A549 treated with AZD9567 at 1 μM for 4 hours (cell line): Measurements from ENCODE around the gene IMPDH1. TPM values are rescaled to one million over a fixed set of nuclear protein-coding genes. Genes with fewer than 3 reads are reported as not detected.

Source experiments
- total RNA-seq: library from RNA; stranded (reverse); fragments of 200-300 nt; extraction: Qiagen RNA extraction; gene quantifications from 5 replicates; pipeline ENCODE4 v1.2.3, GENCODE V29; 2022; ENCODE audit not compliant: insufficient read depth

Gene IMPDH1
- 110 to 128 TPM (median 123 TPM) in 5 replicates for total RNA-seq

DNA sequence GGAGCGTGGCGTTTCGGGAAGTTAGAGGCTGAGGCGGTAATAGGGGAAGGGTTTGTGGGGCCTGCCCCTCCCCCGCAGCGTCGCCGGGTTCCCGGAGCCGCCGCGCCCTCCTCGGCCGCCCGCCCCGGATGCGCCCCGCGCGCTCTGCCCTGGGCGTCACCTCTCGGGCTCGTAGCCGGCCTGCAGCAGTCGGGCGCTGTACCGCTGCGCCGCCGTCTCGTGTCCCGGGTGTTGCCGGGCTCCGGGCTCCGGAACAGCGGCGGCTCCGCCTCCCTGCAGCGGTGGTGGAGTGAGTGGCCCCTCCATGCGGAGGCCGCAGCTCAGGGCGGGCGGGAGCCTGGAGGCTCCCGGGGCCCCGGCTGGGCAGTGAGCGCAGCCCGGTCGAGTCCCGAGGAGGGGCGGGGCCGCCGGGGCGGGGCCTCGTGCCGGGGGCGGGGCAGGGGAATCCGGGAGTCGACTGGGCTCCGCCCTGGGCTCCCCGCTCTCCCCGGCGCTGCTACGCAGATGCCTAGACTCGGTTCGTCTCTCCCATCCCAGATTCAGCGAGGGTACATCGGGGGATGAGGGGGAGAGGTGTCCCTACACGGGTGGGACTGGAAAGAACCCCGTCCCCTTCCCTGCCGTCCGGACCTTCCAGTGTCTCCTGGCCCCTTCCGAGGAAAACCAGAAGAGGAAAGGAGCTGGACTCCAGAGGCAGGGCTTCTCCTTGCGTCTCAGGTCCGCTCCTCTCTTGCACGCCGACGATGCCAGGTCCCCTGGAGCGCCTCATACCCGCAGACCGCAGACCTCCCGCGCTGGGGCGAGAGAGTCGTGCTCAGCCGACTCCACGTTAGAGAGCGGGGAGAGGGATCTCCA is at the start of gene IMPDH1:
TSS of gene IMPDH1 (minus strand) at position 387 of the 855 bp plus-strand sequence. CDS start at position 306, 81 bp downstream.

DNA sequence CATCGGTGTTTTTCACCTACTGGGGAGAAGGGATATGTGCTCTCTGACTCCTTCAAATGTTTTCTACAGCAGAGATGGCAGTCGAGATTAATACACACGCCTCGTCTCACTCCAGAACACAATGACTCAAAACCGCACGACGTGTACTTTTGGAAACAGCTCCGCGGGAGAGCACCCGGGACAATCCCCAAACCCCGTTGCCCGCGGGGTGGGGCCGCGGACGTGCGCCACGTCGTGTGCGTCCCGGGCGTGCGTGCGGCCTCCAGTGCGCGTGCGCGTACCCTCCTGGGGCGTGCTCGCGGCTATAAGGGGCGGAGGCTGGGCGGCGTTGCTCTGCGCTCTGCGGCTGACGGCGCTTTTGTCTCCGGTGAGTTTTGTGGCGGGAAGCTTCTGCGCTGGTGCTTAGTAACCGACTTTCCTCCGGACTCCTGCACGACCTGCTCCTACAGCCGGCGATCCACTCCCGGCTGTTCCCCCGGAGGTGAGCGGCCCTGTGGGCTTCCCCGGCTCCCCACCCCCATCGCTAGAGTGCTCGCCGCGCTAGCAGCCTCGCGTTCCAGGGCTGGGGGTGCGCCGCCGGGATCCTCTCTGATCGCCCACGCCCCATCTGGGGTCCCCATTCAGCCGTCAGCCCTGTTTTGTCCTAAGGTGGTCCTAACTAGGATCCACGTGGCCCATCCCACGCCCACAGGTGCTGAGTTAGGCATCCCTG is 45.9 kb upstream of the IMPDH1 start, which contains the start of gene HILPDA:
TSS of gene HILPDA (plus strand) at position 336 of the 712 bp plus-strand sequence. CDS start 1,391 bp downstream, outside the sequence.

DNA sequence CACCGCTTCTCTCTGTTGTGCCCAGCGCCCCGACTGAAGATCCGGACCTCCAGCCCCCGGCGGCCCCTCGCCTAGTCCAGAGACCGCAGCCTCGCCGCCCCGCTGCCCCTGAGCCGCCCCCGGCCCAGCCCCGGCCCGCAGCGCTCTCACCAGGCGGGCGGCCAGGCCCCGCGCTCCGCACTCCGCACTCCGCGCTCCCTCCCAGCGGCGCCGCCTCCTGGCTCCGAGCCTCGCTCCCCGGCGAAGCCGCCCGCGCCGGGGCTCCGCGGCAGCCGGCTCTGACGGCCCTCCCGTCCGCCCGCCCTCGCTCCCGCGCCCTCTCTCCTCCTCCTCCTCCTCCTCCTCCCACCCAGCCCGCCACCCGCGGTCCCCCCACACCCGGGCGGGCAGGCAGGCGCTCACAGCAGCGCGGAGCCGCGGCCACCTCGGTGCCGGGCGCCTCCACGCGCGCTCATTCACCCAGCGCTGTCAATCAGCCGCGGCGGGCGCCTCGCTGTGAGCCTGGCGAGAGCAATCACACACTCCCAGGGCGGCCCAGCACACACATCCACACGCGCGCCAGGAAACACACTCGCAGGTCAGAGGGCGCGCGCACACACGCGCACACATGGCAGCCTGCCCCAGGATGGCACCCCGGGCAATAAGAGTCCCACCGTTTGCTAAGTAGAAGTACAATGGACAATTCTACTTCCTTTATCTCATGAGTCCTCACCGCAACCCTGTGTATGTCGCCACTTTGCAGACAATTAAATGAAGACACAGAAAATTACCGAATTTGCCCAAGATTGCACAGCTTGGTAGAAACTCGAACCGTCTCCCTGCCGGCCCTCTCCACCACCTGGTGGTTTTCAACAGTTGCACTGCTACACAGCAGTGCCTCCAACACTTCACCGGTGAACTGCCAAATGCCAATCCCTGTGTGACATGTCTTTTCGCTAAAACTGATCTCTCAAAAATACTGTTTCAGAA is 48.1 kb downstream of the IMPDH1 start, which contains the start of gene PRRT4:
TSS of gene PRRT4 (minus strand) at position 280 of the 969 bp plus-strand sequence.

DNA sequence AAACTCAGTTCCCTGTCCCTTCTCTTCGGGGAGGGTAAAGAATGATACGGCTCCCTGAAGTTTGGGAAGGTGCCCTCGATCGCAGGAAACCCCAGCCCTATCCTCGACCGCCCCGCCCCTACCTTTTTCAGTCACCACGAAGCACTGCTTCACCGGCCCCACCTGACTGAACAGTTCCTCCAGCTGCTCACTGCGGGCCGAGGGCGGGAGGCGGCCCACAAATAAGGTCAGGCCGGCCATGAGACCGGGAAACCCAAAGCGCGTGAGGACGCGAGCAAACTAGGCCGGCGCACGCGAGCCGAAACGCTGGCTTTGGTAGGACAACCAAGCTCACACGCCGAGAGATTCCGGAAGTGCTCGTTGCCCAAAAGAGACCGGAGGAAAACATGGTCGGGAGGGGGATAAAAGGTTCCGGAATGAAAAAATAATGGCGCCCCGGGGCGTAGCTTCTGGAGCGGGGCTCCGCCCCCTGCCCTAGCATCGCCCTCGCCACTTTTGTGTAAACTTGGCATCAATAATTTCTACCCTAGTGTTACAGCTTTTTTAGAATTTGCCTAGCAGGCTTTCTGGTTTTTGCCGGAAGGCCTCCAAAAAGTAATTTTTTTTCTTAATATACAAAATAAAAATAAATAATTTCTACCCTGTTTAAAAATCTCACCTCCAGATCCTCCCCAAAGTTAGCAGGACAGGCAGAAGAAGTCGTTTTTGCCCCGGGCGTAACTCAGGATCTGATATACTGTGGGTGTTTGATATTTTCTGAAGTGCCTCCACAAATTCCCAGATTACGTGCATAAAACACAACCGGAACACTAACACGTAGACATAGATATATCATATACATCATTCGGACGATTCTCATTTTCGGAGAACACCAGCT is 66.0 kb downstream of the IMPDH1 start, which contains the start of gene RBM28:
TSS of gene RBM28 (minus strand) at position 355 of the 877 bp plus-strand sequence. CDS start at position 240, 115 bp downstream.

Other genes starting within 250 kb of the IMPDH1 start
- not detected in 5 replicates for gene LEP, start 168.7 kb downstream of the IMPDH1 start, total RNA-seq
- gene RBM28, start 66.1 kb downstream of the IMPDH1 start, total RNA-seq: 53.2 to 70.3 TPM (median 59.0 TPM) in 5 replicates
- gene PRRT4, start 48.3 kb downstream of the IMPDH1 start, total RNA-seq: 0.29 to 0.51 TPM (median 0.36 TPM) in 4 of 5 replicates, not detected in the other
- 9.8 to 25.3 TPM (median 22.4 TPM) in 5 replicates for gene HILPDA, start 45.9 kb upstream of the IMPDH1 start, total RNA-seq
- gene METTL2B, start 66.8 kb upstream of the IMPDH1 start, total RNA-seq: 15.0 to 27.2 TPM (median 25.7 TPM) in 5 replicates